CD4-positive, alpha-beta memory T cell (primary cell): Measurements from ENCODE around the gene CLIC3. TPM values are rescaled to one million over a fixed set of nuclear protein-coding genes. Genes with fewer than 3 reads are reported as not detected.

Experiments used
- CTCF ChIA-PET: fragments of 350-600 bp; sonication (Branson Sonifier 250); formaldehyde crosslinking; loops from one replicate; lab custom pipeline; 2021; ENCODE audit warnings: inconsistent platforms; ENCODE audit not compliant: partially characterized antibody; lab: Charles Lee
- POLR2A ChIA-PET: fragments of 350-600 bp; sonication (Branson Sonifier 250); formaldehyde crosslinking; loops from one replicate; lab custom pipeline; 2021; ENCODE audit not compliant: partially characterized antibody; lab: Charles Lee
- DNase-seq, 5 donors: peaks; one replicate each; pipeline versions ENCODE4 v3.0.0 to v3.0.0-alpha.2; 2020 to 2022; ENCODE audit warnings: mixed read lengths in 1 of 5
- H3K27ac ChIP-seq: one replicate; pipeline ENCODE4 v1.7.0; 2013; ENCODE audit warnings: low read depth, low read length
- H3K27me3 ChIP-seq: 2 replicates; pipeline ENCODE4 v1.7.0; 2013; ENCODE audit warnings: mild to moderate bottlenecking, low read length, moderate library complexity; ENCODE audit not compliant: insufficient read depth
- H3K36me3 ChIP-seq: 2 replicates; pipeline ENCODE4 v1.7.0; 2013; ENCODE audit warnings: mild to moderate bottlenecking, low read length, moderate library complexity; ENCODE audit not compliant: insufficient read depth
- H3K4me1 ChIP-seq: 2 replicates; pipeline ENCODE4 v1.7.0; 2013; ENCODE audit warnings: mild to moderate bottlenecking, low read length, moderate library complexity; ENCODE audit not compliant: insufficient read depth
- H3K4me3 ChIP-seq, 2 donors: one replicate each; pipeline ENCODE4 v1.7.0; 2013; ENCODE audit warnings: low read length in 2 of 2, mild to moderate bottlenecking in 1 of 2
- H3K9me3 ChIP-seq, 2 donors: one replicate each; pipeline ENCODE4 v1.7.0; 2013; ENCODE audit warnings: low read length in 2 of 2, control low read depth in 1 of 2; ENCODE audit not compliant: control insufficient read depth in 1 of 2
- H3K27ac Mint-ChIP-seq, 7 donors: one replicate each; pipeline ENCODE4 v1.8.0; 2020 to 2021; ENCODE audit warnings: mixed read lengths in 7 of 7, mild to moderate bottlenecking in 6 of 7, inconsistent platforms in 3 of 7, moderate library complexity in 3 of 7
- H3K27me3 Mint-ChIP-seq, 2 donors: one replicate each; pipeline ENCODE4 v1.8.0; 2020 to 2021; ENCODE audit warnings: mixed read lengths in 2 of 2
- H3K36me3 Mint-ChIP-seq, 2 donors: one replicate each; pipeline ENCODE4 v1.8.0; 2020 to 2021; ENCODE audit warnings: mixed read lengths in 2 of 2, inconsistent platforms in 1 of 2, mild to moderate bottlenecking in 1 of 2
- H3K4me1 Mint-ChIP-seq, 4 donors: one replicate each; pipeline ENCODE4 v1.8.0; 2020 to 2021; ENCODE audit warnings: mixed read lengths in 4 of 4, mild to moderate bottlenecking in 1 of 4
- H3K4me3 Mint-ChIP-seq, 8 donors: one replicate each; pipeline ENCODE4 v1.8.0; 2020 to 2021; ENCODE audit warnings: mixed read lengths in 8 of 8, mild to moderate bottlenecking in 7 of 8, moderate library complexity in 6 of 8, inconsistent platforms in 3 of 8
- H3K9me3 Mint-ChIP-seq, 8 donors: one replicate each; pipeline ENCODE4 v1.8.0; 2020 to 2021; ENCODE audit warnings: mixed read lengths in 8 of 8, mild to moderate bottlenecking in 5 of 8, inconsistent platforms in 3 of 8, moderate library complexity in 1 of 8
- intact Hi-C: fragments of 100-400 bp; cut with micrococcal nuclease; formaldehyde crosslinking; loops from one replicate; pipeline ENCODE4 v1.15.1; 2023
- polyA plus RNA-seq, 2 donors: library from polyadenylated mRNA; unstranded; fragments of 300-500 nt; fragmentation: Illumina TruSeq; gene quantifications; one replicate each; pipeline ENCODE4 v1.2.3, GENCODE V29; 2021
- total RNA-seq, 2 experiments: library from RNA; stranded (reverse); gene quantifications; one replicate each; pipeline ENCODE4 v1.2.3, GENCODE V29; 2021

Gene CLIC3
- total and polyA plus RNA-seq, 4 experiments from 2014 or later: 3.1 to 7.8 (median 4.4) TPM

GRCh38 chr9:136995362-136995761 lies 1.0 kb downstream of the CLIC3 start:
- peaks cover 0 to 10% of the 10 kb centered on the region in 2 donors for H3K36me3 Mint-ChIP-seq
- H3K4me3 ChIP-seq: no peak overlapping the region
- no peaks in the 10 kb centered on the region for H3K27me3 Mint-ChIP-seq
- peaks cover 68% of the 10 kb centered on the region for H3K4me1 ChIP-seq
- ChIA-PET POLR2A (interaction anchor here (0.6 to 6.9 kb wide), 20 partner anchors 9 to 268 kb away, joined by 3 to 57 read pairs (median 8); partner anchors contain the start of genes ABCA2, AJM1, C8G and FBXW5), CTCF (interaction anchor here (1.3 to 2.7 kb wide), 6 partner anchors 11 to 152 kb away, joined by 4 to 14 read pairs (median 10); partner anchors contain the start of gene AJM1)
- no peaks in the 10 kb centered on the region for H3K9me3 Mint-ChIP-seq
- peaks cover 7% of the 10 kb centered on the region for H3K36me3 ChIP-seq
- DNase-seq: no peak
- H3K9me3 ChIP-seq: no peaks in the 10 kb centered on the region
- no peak overlapping the region for H3K27ac Mint-ChIP-seq
- intact Hi-C loops: no loop called here
- H3K4me3 Mint-ChIP-seq: no peak overlapping the region
- H3K27ac ChIP-seq: no peak overlapping the region
- no peaks in the 10 kb centered on the region for H3K27me3 ChIP-seq
- H3K4me1 Mint-ChIP-seq: peaks cover 17 to 69% (median 37%) of the 10 kb centered on the region in 4 donors

- H3K27ac Mint-ChIP-seq: no peak overlapping the region
- no peaks in the 10 kb centered on the region for H3K27me3 ChIP-seq
- peaks cover 13 to 64% (median 33%) of the 10 kb centered on the region in 4 donors for H3K4me1 Mint-ChIP-seq
- no peaks in the 10 kb centered on the region for H3K9me3 Mint-ChIP-seq
- no peak for DNase-seq
- no peak overlapping the region for H3K27ac ChIP-seq
- ChIA-PET CTCF (interaction anchor here (3.4 kb wide), 1 partner anchor 35 kb away, joined by 21 read pairs; no protein-coding TSS in a partner anchor), POLR2A (interaction anchor here (1.7 to 6.9 kb wide), 6 partner anchors 14 to 93 kb away, joined by 6 to 57 read pairs (median 14); partner anchors contain the start of genes C8G, FBXW5 and LCNL1)
- H3K36me3 ChIP-seq: peaks cover 7% of the 10 kb centered on the region
- intact Hi-C loops: no loop called here
- no peaks in the 10 kb centered on the region for H3K27me3 Mint-ChIP-seq
- no peaks in the 10 kb centered on the region for H3K9me3 ChIP-seq
- no peak overlapping the region for H3K4me3 Mint-ChIP-seq
- H3K4me3 ChIP-seq: no peak overlapping the region
- H3K4me1 ChIP-seq: peaks cover 63% of the 10 kb centered on the region
- H3K36me3 Mint-ChIP-seq: peaks cover 0 to 10% of the 10 kb centered on the region in 2 donors
Observed at GRCh38 chr9:136994888-136995230, 1.5 kb downstream of the CLIC3 start.

- ChIA-PET CTCF (interaction anchor here (1.1 to 3.4 kb wide), 2 partner anchors 35 to 152 kb away, joined by 4 to 21 read pairs; partner anchors contain the start of gene AJM1), POLR2A (interaction anchor here (0.7 to 6.9 kb wide), 12 partner anchors 14 to 246 kb away, joined by 3 to 57 read pairs (median 18); partner anchors contain the start of genes ABCA2, C8G, FBXW5 and FUT7)
- Histone ChIP-seq H3K4me3 (no peak overlapping the region), H3K36me3 (peaks cover 7% of the 10 kb centered on the region), H3K27ac (no peak overlapping the region), H3K4me1 (peaks cover 60% of the 10 kb centered on the region), H3K27me3 (no peaks in the 10 kb centered on the region), H3K9me3 (no peaks in the 10 kb centered on the region)
- peak overlapping the region in 1 of 7 donors; percentile 88 for H3K27ac Mint-ChIP-seq
- H3K27me3 Mint-ChIP-seq: peaks cover 0 to 1% of the 10 kb centered on the region in 2 donors
- no peak for DNase-seq
- intact Hi-C loops: no loop called here
- H3K4me3 Mint-ChIP-seq: peak overlapping the region in 1 of 8 donors; percentile 92
- H3K36me3 Mint-ChIP-seq: peaks cover 0 to 10% of the 10 kb centered on the region in 2 donors
- peaks cover 13 to 58% (median 32%) of the 10 kb centered on the region in 4 donors for H3K4me1 Mint-ChIP-seq
- no peaks in the 10 kb centered on the region for H3K9me3 Mint-ChIP-seq
Observed at GRCh38 chr9:136994180-136994887, 2.0 kb downstream of the CLIC3 start.

GRCh38 chr9:136992819-136993369 lies 3.5 kb downstream of the CLIC3 start:
- Mint-ChIP-seq H3K27me3 (peaks cover 0 to 2% of the 10 kb centered on the region in 2 donors), H3K4me3 (peak overlapping the region; percentile 83 to 92 (median 88)), H3K36me3 (peaks cover 0 to 10% of the 10 kb centered on the region in 2 donors), H3K4me1 (peaks cover 8 to 47% (median 26%) of the 10 kb centered on the region in 4 donors), H3K27ac (peak overlapping the region; percentile 83 to 94 (median 88)), H3K9me3 (no peaks in the 10 kb centered on the region)
- ChIA-PET POLR2A (interaction anchor here (0.6 to 6.9 kb wide), 31 partner anchors 10 to 430 kb away, joined by 3 to 57 read pairs (median 3); partner anchors contain the start of genes ABCA2, C8G, EXD3 and FBXW5), CTCF (interaction anchor here (0.5 to 3.4 kb wide), 6 partner anchors 37 to 205 kb away, joined by 3 to 21 read pairs (median 4); partner anchors contain the start of genes AJM1 and NPDC1)
- intact Hi-C loops: loop anchor here (1.0 to 2.0 kb wide), 5 partner anchors 14 to 202 kb away; partner anchors contain the start of genes ABCA2, AJM1, C8G and FBXW5
- Histone ChIP-seq H3K9me3 (no peaks in the 10 kb centered on the region), H3K4me1 (peaks cover 48% of the 10 kb centered on the region), H3K4me3 (peak overlapping the region; percentile 86 to 90), H3K36me3 (peaks cover 7% of the 10 kb centered on the region), H3K27ac (peak overlapping the region; percentile 85), H3K27me3 (no peaks in the 10 kb centered on the region)
- no peak for DNase-seq

GRCh38 chr9:136991993-136992818 lies 4.2 kb downstream of the CLIC3 start, which contains the start of gene PAXX:
TSS of gene PAXX (plus strand) at chr9:136992422. CDS start at chr9:136992444, 22 bp downstream.
- Mint-ChIP-seq H3K27ac (peak within 1 kb of the TSS; percentile 83 to 94 (median 88)), H3K4me1 (peaks cover 4 to 41% (median 20%) of the 10 kb centered on the region in 4 donors), H3K36me3 (peaks cover 0 to 10% of the 10 kb centered on the region in 2 donors), H3K27me3 (peaks cover 0 to 5% of the 10 kb centered on the region in 2 donors), H3K9me3 (no peaks in the 10 kb centered on the region), H3K4me3 (peak within 1 kb of the TSS; percentile 84 to 92 (median 88))
- no peaks in the 10 kb centered on the region for H3K27me3 ChIP-seq
- no peaks in the 10 kb centered on the region for H3K9me3 ChIP-seq
- peak within 1 kb of the TSS; percentile 86 to 90 for H3K4me3 ChIP-seq
- ChIA-PET POLR2A (interaction anchor here (0.7 to 6.9 kb wide), 31 partner anchors 8 to 430 kb away, joined by 3 to 57 read pairs (median 4); partner anchors contain the start of genes ABCA2, AJM1, C8G and EXD3), CTCF (interaction anchor here (0.8 to 3.4 kb wide), 10 partner anchors 11 to 205 kb away, joined by 3 to 21 read pairs (median 4); partner anchors contain the start of genes C8G, FUT7 and NPDC1)
- peaks cover 7% of the 10 kb centered on the region for H3K36me3 ChIP-seq
- intact Hi-C loops: loop anchor here (1.0 to 2.0 kb wide), 5 partner anchors 13 to 201 kb away; partner anchors contain the start of genes ABCA2, AJM1, C8G and FBXW5
- peak; percentile 92 to 93 (median 93) for DNase-seq
- peaks cover 41% of the 10 kb centered on the region for H3K4me1 ChIP-seq
- peak within 1 kb of the TSS; percentile 85 for H3K27ac ChIP-seq
